ENCODE data around the gene ZNF485.
"Not testable (repeated sequence)": the region's sequence is repeated elsewhere in the genome, so short reads cannot be mapped to it uniquely, and the experiment has no call there.

ZNF485 gene

GRCh38 chr10:43606323-43607198, at the start of gene ZNF485:
Gene ZNF485, plus strand, starts transcription at chr10:43606438. Its CDS starts 613 bp downstream, at chr10:43607051.
- DNase-seq (ENCODE audit: low read depth in 2 of 2) = peak; percentile 58 to 59

- DNase-seq (ENCODE audit: low read depth in 2 of 2) = no peak
Observed at GRCh38 chr10:43557214-43557613, 49.0 kb upstream of the ZNF485 start.

- DNase-seq (ENCODE audit: low read depth in 2 of 2) = no peak
Observed at GRCh38 chr10:43569681-43570080, 36.6 kb upstream of the ZNF485 start.

- no peak for DNase-seq (ENCODE audit: low read depth in 2 of 2)
Observed at GRCh38 chr10:43570971-43571370, 35.3 kb upstream of the ZNF485 start.

GRCh38 chr10:43573250-43574000, 32.8 kb upstream of the ZNF485 start:
- DNase-seq (ENCODE audit: low read depth in 2 of 2) = no peak

DNA sequence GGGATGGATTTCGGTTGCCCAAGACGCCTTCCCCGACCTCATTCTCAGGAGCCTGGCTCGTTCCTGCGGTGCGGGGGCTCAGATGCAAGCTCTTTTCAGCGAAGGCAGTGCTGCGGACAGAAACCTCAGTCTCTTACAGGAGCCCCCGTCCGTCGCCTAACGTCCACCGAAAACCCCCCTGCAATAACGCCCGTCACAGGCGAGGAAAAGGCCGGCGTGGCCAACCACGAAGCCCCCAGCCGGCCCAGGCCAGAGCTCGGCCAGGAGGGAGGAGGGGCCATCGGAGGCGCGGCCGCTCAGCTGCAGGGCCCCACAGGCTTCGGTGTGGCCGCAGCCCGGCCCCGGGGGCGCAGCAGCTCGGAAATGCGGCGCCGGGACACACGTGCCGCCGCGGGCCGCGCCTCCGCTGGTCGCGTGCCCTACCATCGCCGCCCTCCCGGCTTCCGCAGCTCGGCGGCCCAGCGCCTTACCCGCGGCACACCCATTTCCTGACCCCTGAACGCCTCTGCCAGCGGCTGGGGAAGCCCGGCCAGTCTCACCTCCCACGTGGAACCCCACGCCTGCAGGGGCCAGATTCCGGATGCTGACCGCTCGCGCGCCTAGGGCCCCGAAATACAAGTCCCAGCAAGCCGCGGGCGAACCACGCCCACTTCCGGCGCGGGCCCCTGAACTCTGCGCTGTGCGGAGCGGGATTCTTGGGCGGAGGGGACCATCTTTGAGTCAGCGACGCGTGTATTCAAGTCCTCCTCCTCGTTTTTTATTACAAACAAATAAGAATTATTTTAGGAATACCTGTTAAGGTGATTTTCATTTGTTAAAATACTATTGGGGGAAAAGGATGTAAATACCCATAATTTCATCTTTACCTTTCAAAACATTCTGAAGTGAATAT, 32.0 kb upstream of the ZNF485 start, which contains the start of gene ZNF239:
TSS of gene ZNF239 (minus strand) at position 616 of the 892 bp plus-strand sequence. CDS start 16,537 bp downstream, outside the sequence.
- peak; percentile 76 to 80 for DNase-seq (ENCODE audit: low read depth in 2 of 2)

- DNase-seq (ENCODE audit: low read depth in 2 of 2) = no peak
Observed at GRCh38 chr10:43574906-43575305, 31.3 kb upstream of the ZNF485 start.

DNA sequence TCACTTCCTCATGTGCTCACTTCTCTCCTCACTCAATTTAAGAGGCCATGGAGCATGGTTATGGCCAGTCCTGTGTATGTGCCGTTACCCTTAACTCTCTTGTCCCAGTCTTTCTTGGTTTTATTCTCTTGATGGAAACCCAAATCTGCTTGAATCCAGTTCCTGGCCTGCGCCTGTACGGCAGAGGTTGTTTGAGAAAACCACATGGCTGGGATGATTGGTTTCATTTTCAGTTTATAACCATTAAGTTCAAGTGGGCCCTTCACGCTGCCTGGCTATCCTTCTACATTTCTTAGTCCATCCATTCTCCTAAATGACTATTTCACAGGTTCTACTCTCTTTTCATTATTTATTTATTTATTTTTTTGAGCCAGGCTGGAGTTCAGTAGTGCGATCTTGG, 30.2 kb upstream of the ZNF485 start:
- DNase-seq (ENCODE audit: low read depth in 2 of 2) = no peak

DNA sequence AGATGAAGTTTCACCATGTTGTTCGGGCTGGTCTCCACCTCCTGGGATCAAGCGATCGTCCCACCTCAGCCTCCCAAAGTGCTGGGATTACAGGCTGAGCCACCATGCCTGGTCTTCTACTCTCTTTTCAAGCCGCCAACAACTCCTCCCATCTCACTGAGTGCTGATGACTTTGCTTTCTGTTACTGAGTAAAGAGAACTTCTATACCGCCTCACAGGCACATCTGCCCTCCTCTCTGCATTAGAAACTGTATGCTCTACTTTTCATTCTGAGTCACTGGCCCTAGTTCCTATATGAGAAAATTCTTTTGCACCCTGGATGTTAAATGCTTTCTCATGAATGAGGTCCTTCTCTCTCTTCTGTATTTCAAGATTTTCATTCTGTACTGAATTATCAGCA, 29.7 kb upstream of the ZNF485 start:
- DNase-seq (ENCODE audit: low read depth in 2 of 2) = no peak

DNA sequence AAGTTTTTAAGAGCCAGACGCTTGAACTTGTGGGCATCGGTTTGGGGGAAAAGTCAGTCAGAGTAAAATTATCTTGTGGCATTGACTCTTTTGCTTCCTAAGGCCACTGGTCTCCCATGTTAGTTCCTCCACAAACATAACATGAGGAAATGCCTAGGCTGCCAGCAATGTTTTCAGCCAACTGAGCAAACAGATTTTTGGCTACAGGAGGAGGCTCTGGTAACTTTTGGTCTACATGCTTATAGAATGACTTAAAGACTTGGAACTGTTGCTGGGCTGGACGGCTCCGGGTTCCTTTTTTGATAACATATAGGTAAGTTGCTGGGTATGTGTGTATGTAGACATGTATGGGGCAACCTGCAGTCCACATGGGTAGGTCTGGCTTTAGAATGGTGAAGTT, 22.2 kb upstream of the ZNF485 start:
- DNase-seq (ENCODE audit: low read depth in 2 of 2) = no peak

GRCh38 chr10:43585046-43585445, 21.2 kb upstream of the ZNF485 start:
- no peak for DNase-seq (ENCODE audit: low read depth in 2 of 2)

DNA sequence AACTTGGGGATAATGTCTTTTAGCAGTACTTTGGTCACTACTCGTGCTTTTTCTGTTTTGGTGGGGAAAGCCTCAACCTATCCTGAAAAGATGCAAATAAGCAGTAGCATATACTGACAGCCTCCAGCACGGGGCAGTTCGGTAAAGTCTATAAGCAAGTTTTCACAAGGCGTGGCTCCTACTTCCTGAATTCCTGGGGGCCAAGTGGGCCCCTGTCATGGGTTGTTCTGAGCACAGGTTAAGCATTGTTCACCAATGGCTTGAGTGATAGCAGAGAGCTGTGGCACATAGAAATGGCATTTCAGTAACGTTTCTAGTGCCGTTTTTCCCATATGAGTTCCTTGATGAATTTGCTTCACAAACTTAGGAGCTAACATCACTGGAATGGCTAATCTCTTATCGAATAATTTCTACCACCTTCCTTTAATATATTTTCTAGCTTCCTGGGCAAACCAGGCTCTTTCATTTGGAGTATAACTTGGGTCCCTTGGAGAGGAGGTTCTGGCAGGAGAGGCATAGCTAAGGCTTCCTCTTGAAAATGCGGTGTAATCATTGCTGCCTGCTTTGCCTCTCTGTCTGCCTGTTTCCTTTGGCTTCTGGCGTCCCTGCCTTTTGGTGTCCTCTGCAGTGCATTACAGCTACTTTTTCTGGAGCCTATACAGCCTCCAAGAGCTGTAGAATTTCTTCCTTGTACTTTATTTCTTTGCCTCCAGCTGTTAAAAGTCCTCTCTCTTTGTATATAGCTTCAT, 20.1 kb upstream of the ZNF485 start:
- DNase-seq (ENCODE audit: low read depth in 2 of 2) = no peak

DNA sequence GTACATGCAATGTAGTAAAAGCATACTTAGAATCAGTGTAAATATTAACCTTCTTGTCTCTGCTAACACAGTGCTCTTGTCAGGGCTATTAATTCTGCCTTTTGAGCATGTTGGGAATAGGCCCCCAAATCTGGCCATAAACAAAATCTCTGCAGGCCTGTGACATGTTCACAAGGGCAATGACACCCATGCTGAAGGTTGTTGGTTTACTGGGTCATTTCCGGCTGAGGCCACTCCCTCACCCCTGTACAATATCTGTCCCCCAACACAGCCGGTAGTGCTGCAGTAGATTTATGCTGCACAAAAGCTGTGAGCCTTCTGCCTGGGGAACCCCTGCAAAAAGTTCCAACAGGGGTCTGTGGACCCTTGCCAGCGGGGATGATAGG, 19.5 kb upstream of the ZNF485 start:
- not testable (repeated sequence) for DNase-seq (ENCODE audit: low read depth in 2 of 2)

DNA sequence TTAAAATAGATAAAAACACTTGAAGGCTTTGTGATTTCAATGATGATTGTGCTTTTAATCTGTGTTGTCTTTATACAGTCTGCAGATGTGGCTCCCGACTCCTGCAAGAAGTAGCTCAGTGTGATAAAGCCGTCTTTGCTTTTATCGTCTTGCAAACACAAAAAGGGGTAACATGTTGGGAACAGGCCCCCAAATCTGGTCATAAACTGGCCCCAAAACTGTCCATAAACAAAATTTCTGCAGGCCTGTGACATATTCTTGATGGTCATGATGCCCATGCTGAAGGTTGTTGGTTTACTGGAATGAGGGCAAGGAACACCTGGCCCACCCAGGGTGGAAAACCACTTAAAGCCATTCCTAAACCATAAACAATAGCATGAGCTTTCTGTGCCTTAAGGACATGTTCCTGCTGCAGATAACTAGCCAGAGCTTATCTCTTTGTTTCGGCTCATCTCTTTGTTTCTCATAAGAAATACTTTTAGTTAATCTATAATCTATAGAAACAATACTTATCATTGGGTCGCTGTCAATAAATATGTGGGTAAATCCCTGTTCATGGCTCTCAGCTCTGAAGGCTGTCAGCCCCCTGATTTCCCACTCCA, 14.8 kb upstream of the ZNF485 start:
- DNase-seq (ENCODE audit: low read depth in 2 of 2) = no peak

DNA sequence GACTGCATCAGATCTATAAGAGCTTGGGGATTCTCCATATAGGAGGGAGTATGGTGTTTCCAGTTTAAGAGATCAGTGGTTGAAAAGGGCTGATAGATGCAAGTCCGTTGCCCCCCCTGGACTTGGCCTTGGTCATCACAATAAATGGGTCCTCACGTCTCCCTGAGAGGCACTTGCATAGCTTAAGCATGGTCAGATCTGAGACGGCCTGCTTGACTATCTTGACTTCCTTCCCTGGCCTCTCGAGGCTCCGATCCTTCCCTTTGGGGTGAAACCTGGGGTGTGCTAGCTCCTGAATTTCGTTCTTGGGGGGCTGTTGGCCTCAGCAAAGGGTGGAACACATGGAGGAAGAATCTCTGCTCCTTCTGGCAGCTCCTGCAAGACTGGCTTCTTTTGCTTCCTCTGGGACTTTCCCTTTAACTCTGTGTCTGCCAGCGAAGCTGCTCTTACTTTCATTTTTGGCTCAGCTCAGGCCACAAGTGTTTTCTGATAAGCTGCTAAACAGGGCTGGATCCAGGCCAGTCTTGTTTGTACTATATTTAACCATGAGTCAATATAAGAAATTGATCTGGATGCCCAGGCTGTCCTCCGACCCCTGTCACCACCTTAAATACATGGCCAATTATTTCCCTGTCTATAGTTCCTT, 11.2 kb upstream of the ZNF485 start:
- no peak for DNase-seq (ENCODE audit: low read depth in 2 of 2)

DNA sequence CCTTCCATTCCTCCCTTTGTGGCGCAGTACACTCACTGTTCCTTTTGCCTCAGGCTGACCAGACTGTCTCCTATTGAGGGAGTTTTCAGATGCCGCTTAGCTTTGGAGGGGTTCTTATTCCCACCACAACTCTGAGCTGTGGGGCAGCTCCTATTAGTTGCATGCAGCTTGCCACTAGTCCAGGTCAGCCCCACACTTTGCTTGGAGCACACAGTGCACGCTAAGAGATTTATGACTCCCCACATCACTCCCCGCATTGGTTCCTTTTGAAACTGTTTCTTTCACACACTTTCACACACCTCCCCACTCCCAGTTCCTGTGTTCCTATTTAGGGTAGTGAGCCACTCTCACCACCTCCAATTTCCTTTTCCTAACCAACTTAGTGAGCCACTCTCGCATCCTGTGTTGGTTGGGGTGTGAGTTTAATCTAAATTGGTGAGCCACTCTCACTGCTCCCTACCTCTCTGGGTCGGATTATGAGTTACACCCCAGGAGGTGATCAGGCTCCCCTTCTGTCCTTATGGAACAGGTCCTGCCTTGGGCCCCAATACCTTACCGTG, 10.4 kb upstream of the ZNF485 start:
- no peak for DNase-seq (ENCODE audit: low read depth in 2 of 2)

DNA sequence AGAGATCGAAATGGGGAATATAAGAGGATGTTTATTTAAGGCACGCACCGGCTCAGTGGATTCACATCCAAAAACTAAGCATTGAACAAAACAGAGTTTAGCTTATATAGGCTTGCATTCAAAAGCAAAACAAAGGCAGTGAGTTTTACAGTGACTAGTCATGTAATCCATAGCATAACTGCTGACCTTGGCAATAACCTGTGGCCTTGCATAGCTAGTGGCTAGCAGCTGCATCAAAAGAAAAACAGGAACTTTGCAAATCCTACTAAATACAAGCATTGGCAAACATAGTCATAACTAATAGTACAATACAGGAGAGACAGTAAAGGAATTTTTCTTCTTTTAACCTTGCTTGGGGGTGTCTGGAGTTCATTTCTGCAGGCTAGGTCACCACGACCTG, 9.7 kb upstream of the ZNF485 start:
- no peak for DNase-seq (ENCODE audit: low read depth in 2 of 2)

DNA sequence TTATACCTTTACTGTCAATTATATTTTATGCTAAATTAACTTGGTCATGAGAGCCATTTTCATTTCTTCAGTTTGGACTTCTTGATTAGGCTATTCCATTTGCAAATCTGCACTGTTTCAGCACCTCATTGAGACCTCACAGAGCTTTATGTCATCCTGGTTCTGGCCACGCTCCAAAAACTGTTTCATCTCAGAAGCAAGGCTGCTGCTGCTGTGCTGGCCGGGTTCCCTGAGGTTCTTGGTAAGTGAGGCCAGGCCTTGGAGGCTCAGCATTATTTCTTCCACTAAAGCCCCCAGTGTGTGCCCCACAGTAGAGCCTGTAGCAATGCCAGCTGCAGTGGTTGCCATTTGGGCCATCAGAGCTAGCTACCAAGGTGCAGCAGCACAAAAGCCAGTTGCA, 7.8 kb upstream of the ZNF485 start:
- DNase-seq (ENCODE audit: low read depth in 2 of 2) = no peak

- no peak for DNase-seq (ENCODE audit: low read depth in 2 of 2)
Observed at GRCh38 chr10:43599333-43599732, 6.9 kb upstream of the ZNF485 start.

GRCh38 chr10:43601576-43601975, 4.7 kb upstream of the ZNF485 start:
- not testable (repeated sequence) for DNase-seq (ENCODE audit: low read depth in 2 of 2)

Data from stimulated activated CD8-positive, alpha-beta memory T cell treated with anti-CD3 and anti-CD28 coated beads, Interleukin-15, amount 100 ng/mL, for 4 hours (primary cell).